ENCODE results near the gene VAV2. TPM values are rescaled to one million over a fixed set of nuclear protein-coding genes. Genes with fewer than 3 reads are reported as not detected.

Gene VAV2
- total and polyA plus RNA-seq, 4 donors, result 13.0 to 28.2 (median 16.3) TPM

GRCh38 chr9:133844881-133845410, 147.2 kb downstream of the VAV2 start:
- WGBS, 2 donors, result 24 to 47% methylated on average over 23 of the region's 23 CpGs
- Histone ChIP-seq H3K27ac (ENCODE audit: low read depth in 1 of 2, low read length in 1 of 2) (peak overlapping the region in 1 of 2 donors; percentile 91), H3K4me3 (no peak overlapping the region), H3K27me3 (ENCODE audit: control insufficient read depth in 3 of 3, insufficient read depth in 3 of 3, low read length in 2 of 3) (no peaks in the 10 kb centered on the region), H3K9me3 (ENCODE audit: control insufficient read depth in 4 of 4, insufficient read depth in 3 of 4, low read length in 3 of 4) (no peaks in the 10 kb centered on the region), H3K9ac (ENCODE audit: insufficient read depth in 1 of 2, low read length in 2 of 2) (peak overlapping the region in 1 of 2 donors; percentile 1), H3K36me3 (ENCODE audit: control insufficient read depth in 4 of 4, insufficient read depth in 4 of 4, low read length in 4 of 4) (no peaks in the 10 kb centered on the region), H3K4me1 (ENCODE audit: control insufficient read depth in 5 of 5, insufficient read depth in 5 of 5, low read length in 5 of 5) (peaks cover 0 to 35% (median 17%) of the 10 kb centered on the region in 5 donors)
- DNase-seq (peak in 1 of 3 donors; percentile 25), ATAC-seq (ENCODE audit: insufficient read depth, low FRiP score) (peak; percentile 14)
- TF ChIP-seq CTCF (IDR thresholded peaks at IDR 0.05; ENCODE audit: control extremely low read depth, extremely low read depth), result no peak

GRCh38 chr9:133844398-133844784, 147.7 kb downstream of the VAV2 start:
- H3K9me3 ChIP-seq (ENCODE audit: control insufficient read depth in 4 of 4, insufficient read depth in 3 of 4, low read length in 3 of 4), result no peaks in the 10 kb centered on the region
- 67 to 71% methylated on average over 7 of the region's 7 CpGs for WGBS, 2 donors
- DNase-seq (no peak), ATAC-seq (ENCODE audit: insufficient read depth, low FRiP score) (no peak)
- no peak overlapping the region for H3K4me3 ChIP-seq
- no peak for TF ChIP-seq CTCF (IDR thresholded peaks at IDR 0.05; ENCODE audit: control extremely low read depth, extremely low read depth)
- H3K36me3 ChIP-seq (ENCODE audit: control insufficient read depth in 4 of 4, insufficient read depth in 4 of 4, low read length in 4 of 4), result no peaks in the 10 kb centered on the region
- H3K9ac ChIP-seq (ENCODE audit: insufficient read depth in 1 of 2, low read length in 2 of 2), result peak overlapping the region in 1 of 2 donors; percentile 1
- H3K27me3 ChIP-seq (ENCODE audit: control insufficient read depth in 3 of 3, insufficient read depth in 3 of 3, low read length in 2 of 3), result no peaks in the 10 kb centered on the region
- peak overlapping the region in 1 of 2 donors; percentile 91 for H3K27ac ChIP-seq (ENCODE audit: low read depth in 1 of 2, low read length in 1 of 2)
- peaks cover 0 to 40% (median 19%) of the 10 kb centered on the region in 5 donors for H3K4me1 ChIP-seq (ENCODE audit: control insufficient read depth in 5 of 5, insufficient read depth in 5 of 5, low read length in 5 of 5)

- ATAC-seq (ENCODE audit: insufficient read depth, low FRiP score) (no peak), DNase-seq (peak; percentile 56 to 59 (median 57))
- no peak overlapping the region for H3K9ac ChIP-seq (ENCODE audit: insufficient read depth in 1 of 2, low read length in 2 of 2)
- H3K36me3 ChIP-seq (ENCODE audit: control insufficient read depth in 4 of 4, insufficient read depth in 4 of 4, low read length in 4 of 4), result no peaks in the 10 kb centered on the region
- H3K4me1 ChIP-seq (ENCODE audit: control insufficient read depth in 5 of 5, insufficient read depth in 5 of 5, low read length in 5 of 5), result peaks cover 0 to 40% (median 19%) of the 10 kb centered on the region in 5 donors
- TF ChIP-seq CTCF (IDR thresholded peaks at IDR 0.05; ENCODE audit: control extremely low read depth, extremely low read depth), result no peak
- 72 to 81% methylated on average over 19 of the region's 19 CpGs for WGBS, 2 donors
- peak overlapping the region in 1 of 2 donors; percentile 91 for H3K27ac ChIP-seq (ENCODE audit: low read depth in 1 of 2, low read length in 1 of 2)
- H3K27me3 ChIP-seq (ENCODE audit: control insufficient read depth in 3 of 3, insufficient read depth in 3 of 3, low read length in 2 of 3), result no peaks in the 10 kb centered on the region
- H3K9me3 ChIP-seq (ENCODE audit: control insufficient read depth in 4 of 4, insufficient read depth in 3 of 4, low read length in 3 of 4), result no peaks in the 10 kb centered on the region
- H3K4me3 ChIP-seq, result no peak overlapping the region
Measured at GRCh38 chr9:133843751-133844397, 148.2 kb downstream of the VAV2 start.
